AG09319 (cell line): ENCODE results near the gene ANKRD11.

Experiments used
- DNase-seq: peaks from one replicate; pipeline ENCODE4 v3.0.0-alpha.2; 2010; ENCODE audit warnings: low read depth; ENCODE audit errors: extremely low read depth
- TF ChIP-seq, protein P1 (sequence below): IDR thresholded peaks from 2 replicates; pipeline ENCODE4 v1.5.1; 2011; ENCODE audit warnings: low read depth, mild to moderate bottlenecking, inconsistent platforms, low read length, moderate library complexity

Gene ANKRD11

DNA sequence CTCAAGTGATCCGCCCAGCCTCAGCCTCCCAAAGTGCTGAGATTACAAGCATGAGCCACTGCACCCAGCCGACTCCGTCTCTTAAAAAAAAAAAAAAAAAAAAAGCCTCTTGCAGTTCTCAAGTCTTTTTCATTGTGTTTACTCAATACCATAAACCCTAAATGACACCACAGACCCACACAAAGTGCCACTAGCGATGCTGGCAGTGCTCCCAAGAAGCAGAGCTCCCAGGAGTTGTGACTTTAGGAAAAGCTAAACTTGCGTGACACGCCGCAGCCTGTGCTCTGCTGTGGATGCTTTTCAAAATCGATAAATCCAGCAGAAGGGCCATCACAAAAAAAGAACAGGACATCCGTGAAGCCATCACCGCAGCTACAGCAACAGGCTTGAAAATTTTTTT is 114.7 kb downstream of the ANKRD11 start:
- no peak for DNase-seq
- TF ChIP-seq, protein P1, sequence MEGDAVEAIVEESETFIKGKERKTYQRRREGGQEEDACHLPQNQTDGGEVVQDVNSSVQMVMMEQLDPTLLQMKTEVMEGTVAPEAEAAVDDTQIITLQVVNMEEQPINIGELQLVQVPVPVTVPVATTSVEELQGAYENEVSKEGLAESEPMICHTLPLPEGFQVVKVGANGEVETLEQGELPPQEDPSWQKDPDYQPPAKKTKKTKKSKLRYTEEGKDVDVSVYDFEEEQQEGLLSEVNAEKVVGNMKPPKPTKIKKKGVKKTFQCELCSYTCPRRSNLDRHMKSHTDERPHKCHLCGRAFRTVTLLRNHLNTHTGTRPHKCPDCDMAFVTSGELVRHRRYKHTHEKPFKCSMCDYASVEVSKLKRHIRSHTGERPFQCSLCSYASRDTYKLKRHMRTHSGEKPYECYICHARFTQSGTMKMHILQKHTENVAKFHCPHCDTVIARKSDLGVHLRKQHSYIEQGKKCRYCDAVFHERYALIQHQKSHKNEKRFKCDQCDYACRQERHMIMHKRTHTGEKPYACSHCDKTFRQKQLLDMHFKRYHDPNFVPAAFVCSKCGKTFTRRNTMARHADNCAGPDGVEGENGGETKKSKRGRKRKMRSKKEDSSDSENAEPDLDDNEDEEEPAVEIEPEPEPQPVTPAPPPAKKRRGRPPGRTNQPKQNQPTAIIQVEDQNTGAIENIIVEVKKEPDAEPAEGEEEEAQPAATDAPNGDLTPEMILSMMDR, result no peak

DNA sequence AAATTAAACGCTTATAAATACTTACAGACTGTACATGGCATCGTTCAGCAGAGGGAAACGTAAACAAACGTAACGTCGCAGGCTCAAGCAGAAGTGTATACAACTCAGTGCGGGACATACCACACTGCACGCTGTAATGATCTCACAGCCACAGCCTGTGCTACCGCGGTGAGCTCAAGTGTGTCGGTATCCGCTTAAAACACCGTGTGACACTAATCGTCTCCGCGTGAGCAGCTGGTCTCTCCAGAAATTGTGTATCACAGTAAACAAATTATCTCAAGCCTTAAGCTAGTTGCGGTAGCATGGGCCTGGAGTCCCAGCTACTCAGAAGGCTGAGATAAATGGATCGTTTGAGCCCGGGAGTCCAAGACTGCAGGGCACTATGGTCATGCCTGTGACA is 115.3 kb downstream of the ANKRD11 start:
- TF ChIP-seq, protein P1, result no peak
- DNase-seq, result no peak

DNA sequence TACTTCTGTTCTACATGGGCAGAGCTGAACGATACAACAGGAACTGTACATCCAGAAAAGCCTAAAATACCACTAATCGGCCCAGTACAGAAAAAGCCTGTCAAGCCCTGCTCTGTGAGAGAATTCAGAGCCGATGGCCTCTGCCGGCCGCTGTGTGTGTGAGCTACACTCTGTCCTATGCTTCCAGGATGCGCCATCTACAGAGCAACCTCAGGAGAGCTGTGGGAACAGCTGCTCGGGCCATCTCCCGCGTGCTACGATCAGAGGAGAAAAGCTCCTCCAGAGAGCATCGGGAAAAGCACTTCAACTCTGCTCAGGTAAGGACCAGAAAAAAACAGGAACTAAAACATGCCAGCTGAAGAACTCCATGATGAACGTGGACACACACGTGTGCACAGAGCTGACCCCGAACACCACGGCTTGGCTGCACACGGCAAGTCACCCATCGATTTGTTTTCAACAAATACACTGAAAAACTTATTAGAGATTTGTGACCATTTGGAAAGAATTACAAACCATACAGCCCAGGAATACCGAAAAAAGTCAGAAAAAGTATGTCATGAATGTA is 115.9 kb downstream of the ANKRD11 start:
- DNase-seq, result no peak
- TF ChIP-seq, protein P1, result peak; percentile 5

DNA sequence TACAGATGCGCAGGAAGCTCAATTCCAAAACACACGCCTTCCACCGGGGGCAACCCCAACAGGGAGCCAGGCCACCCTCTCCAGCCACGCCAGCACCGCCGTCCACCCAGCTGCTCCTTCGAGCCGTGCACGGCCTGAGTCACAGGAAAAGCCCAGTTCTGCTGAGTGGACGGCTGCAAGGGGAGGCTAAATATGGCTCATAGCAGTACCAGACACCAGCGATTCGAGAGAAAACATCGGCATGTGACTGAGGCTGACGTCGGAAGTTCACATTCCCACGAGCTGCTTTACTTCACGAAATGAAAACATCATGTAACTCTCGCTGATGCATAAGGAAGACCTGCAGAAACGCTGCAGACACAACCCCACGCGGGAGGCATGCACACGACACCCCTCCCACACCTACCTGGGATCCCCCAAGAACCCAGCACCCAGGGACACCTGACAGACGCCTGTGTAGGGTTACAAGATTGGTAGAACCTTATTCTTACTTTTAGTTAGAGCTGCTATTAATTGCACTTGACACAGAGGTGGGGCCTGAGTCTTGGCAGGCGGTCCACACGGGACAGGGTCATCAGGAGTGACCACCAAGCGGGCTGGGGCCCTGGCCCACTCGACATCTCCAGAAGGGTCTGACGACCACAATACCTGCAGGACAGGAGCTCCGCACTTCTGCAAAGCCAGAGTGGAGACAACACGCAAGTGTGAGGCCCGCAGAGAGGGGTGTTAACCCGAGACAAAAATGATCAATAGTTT is 116.8 kb downstream of the ANKRD11 start:
- no peak for DNase-seq
- TF ChIP-seq, protein P1, result no peak

DNA sequence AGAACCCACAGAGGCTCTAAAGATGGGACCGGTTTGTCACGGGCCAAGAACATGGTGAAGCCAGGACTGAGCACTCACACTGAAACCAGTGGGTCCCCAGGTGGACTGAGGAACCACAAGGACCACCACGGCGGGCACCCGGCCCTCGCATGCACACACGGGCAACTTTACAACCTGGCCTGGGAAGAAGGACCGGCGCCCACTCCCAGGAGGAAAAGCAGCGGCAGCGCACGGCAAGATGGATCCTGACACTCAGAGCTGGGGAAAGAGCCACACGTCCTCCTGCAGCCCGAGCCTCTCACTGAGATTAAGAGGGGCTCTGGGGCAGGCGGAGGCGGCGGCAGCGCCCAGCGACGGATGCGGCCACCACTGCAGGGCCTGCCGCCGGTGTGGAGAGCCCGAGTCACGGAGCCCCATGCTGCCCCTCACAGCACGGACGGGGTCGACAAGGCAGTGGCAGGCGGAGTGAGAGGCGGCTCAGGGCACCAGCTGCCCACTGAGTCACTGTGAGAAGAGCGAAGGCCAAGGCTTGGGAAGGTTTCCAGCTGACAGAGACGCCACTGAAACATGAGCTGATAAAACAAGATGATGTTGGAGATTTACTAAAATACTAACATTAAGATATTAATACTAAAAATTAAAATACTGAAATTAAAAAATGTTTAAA is 118.3 kb downstream of the ANKRD11 start:
- TF ChIP-seq, protein P1, result no peak
- DNase-seq, result no peak

DNA sequence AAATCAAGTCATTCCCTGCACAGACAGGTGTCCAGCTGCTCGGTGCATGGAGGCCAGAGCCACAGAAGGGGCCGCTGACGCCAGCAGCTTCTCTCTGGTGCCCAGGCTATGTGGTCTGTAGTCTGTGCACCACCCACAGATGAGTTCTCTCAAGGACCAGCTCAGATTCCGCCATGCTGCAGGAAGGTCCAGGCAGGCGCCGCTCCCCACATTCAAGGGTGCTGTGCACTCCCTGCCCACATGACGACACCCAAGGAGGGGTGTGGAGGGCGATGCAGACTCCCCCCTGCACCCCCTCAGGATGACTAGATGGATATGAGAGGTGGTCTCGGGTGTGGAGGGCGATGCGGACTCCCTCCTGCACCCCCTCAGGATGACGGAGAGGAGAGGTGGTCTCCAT is 119.0 kb downstream of the ANKRD11 start:
- no peak for DNase-seq
- TF ChIP-seq, protein P1, result no peak

DNA sequence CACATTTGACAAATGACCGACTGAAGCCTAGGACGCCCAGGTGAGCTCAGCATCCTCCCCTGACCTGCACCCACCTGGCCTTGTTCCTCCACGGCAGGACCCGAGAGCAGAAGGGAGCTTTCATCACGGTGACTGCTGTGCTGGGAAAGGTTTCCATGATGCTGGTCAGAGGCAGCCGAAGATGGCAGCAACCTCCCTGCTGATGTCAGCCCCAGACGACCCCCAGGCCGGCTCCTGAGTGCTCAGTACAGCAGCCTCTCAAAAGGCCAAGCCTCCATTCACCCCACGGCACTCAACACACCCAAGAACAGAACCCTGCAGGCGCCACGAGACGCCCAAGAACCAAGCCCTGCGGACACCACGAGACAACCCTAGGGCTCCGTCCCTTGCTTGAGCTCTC is 119.8 kb downstream of the ANKRD11 start:
- TF ChIP-seq, protein P1, result no peak
- DNase-seq, result no peak
